Breast epithelium (tissue), 3 donors: Measurements from ENCODE around the gene ESAM.

Source experiments
- POLR2A ChIP-seq: fragments of 450-650 bp; IDR thresholded peaks from one replicate; pipeline ENCODE4 v1.6.1; 2016; ENCODE audit warnings: antibody characterized with exemption, mild to moderate bottlenecking, moderate library complexity
- POLR2AphosphoS5 ChIP-seq, 3 donors: sonication (generic); formaldehyde crosslinking; IDR thresholded peaks; one replicate each; pipeline ENCODE4 v1.6.1; 2017; ENCODE audit warnings: antibody characterized with exemption in 3 of 3
- TF ChIP-seq, protein P1 (sequence below), 3 donors: fragments of 450-650 bp; IDR thresholded peaks; one replicate each; pipeline ENCODE4 v1.5.1; 2016 to 2017; ENCODE audit warnings: antibody characterized with exemption in 3 of 3, mild to moderate bottlenecking in 3 of 3, moderate library complexity in 3 of 3

- TF ChIP-seq, protein P1, sequence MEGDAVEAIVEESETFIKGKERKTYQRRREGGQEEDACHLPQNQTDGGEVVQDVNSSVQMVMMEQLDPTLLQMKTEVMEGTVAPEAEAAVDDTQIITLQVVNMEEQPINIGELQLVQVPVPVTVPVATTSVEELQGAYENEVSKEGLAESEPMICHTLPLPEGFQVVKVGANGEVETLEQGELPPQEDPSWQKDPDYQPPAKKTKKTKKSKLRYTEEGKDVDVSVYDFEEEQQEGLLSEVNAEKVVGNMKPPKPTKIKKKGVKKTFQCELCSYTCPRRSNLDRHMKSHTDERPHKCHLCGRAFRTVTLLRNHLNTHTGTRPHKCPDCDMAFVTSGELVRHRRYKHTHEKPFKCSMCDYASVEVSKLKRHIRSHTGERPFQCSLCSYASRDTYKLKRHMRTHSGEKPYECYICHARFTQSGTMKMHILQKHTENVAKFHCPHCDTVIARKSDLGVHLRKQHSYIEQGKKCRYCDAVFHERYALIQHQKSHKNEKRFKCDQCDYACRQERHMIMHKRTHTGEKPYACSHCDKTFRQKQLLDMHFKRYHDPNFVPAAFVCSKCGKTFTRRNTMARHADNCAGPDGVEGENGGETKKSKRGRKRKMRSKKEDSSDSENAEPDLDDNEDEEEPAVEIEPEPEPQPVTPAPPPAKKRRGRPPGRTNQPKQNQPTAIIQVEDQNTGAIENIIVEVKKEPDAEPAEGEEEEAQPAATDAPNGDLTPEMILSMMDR (IDR thresholded peaks at IDR 0.05), result no peak
- no peak for TF ChIP-seq POLR2A
- no peak for TF ChIP-seq POLR2AphosphoS5 (IDR thresholded peaks at IDR 0.05)
Observed at GRCh38 chr11:124801636-124802312, 39.7 kb upstream of the ESAM start.
